Spleen (tissue), 11 donors: Measurements from ENCODE around the gene ARHGAP10. TPM values are rescaled to one million over a fixed set of nuclear protein-coding genes. Genes with fewer than 3 reads are reported as not detected.

Source experiments
- DNase-seq: peaks from one replicate; pipeline ENCODE4 v3.0.0-alpha.2; 2020
- H3K27ac ChIP-seq, 8 donors: fragments of 200-600 bp; sonication (generic) in 7 of 8; 1 replicate in 4 of 8; 2 replicates in 4 of 8; pipeline versions ENCODE4 v1.5.0 to v1.8.0; 2016 to 2021; ENCODE audit warnings: inconsistent platforms in 4 of 8, mild to moderate bottlenecking in 4 of 8, moderate library complexity in 1 of 8
- H3K27me3 ChIP-seq, 7 donors: fragments of 200-600 bp; sonication (generic) in 6 of 7; replicated peaks in 1 of 7; 1 replicate in 4 of 7; 2 replicates in 3 of 7; pipeline versions ENCODE4 v1.5.0 to v1.8.0; 2016 to 2021; ENCODE audit warnings: inconsistent platforms in 3 of 7, mild to moderate bottlenecking in 1 of 7
- H3K36me3 ChIP-seq, 6 donors: fragments of 200-600 bp; sonication (generic) in 5 of 6; 1 replicate in 4 of 6; 2 replicates in 2 of 6; pipeline versions ENCODE4 v1.5.0 to v1.8.0; 2016 to 2021; ENCODE audit warnings: inconsistent platforms in 2 of 6
- H3K4me1 ChIP-seq, 6 donors: fragments of 200-600 bp; sonication (generic) in 5 of 6; 1 replicate in 3 of 6; 2 replicates in 3 of 6; pipeline versions ENCODE4 v1.5.0 to v1.8.0; 2016 to 2021; ENCODE audit warnings: inconsistent platforms in 3 of 6
- H3K4me3 ChIP-seq, 8 donors: fragments of 200-600 bp; sonication (generic) in 7 of 8; 1 replicate in 4 of 8; 2 replicates in 4 of 8; pipeline versions ENCODE4 v1.5.0 to v1.8.0; 2016 to 2021; ENCODE audit warnings: inconsistent platforms in 4 of 8, mild to moderate bottlenecking in 4 of 8, moderate library complexity in 2 of 8
- H3K9me3 ChIP-seq, 8 donors: fragments of 200-600 bp; sonication (generic) in 7 of 8; 1 replicate in 4 of 8; 2 replicates in 4 of 8; pipeline versions ENCODE4 v1.5.0 to v1.8.0; 2016 to 2021; ENCODE audit warnings: inconsistent platforms in 4 of 8
- CTCF ChIP-seq, 11 experiments: fragments of 200-600 bp in 7 of 11; fragments of 450-650 bp in 4 of 11; sonication (generic) in 4 of 11; IDR thresholded peaks in 8 of 11; conservative IDR thresholded peaks in 3 of 11; 1 replicate in 7 of 11; 2 replicates in 4 of 11; pipeline versions ENCODE4 v1.4.0 to v1.8.0; 2016 to 2021; ENCODE audit warnings: antibody characterized with exemption in 11 of 11, inconsistent platforms in 4 of 11, mild to moderate bottlenecking in 1 of 11
- POLR2A ChIP-seq, 3 donors: fragments of 450-650 bp; IDR thresholded peaks; one replicate each; pipeline ENCODE4 v1.5.1; 2017; ENCODE audit warnings: antibody characterized with exemption in 3 of 3, mild to moderate bottlenecking in 1 of 3
- POLR2AphosphoS5 ChIP-seq, 3 donors: sonication (generic); formaldehyde crosslinking; IDR thresholded peaks; one replicate each; pipeline ENCODE4 v1.5.1; 2017; ENCODE audit warnings: antibody characterized with exemption in 3 of 3
- WGBS, 5 donors: extraction: QIAGEN DNeasy Blood & Tissue Kit in 3 of 5; methylation state at CpG; one replicate each; pipeline versions ENCODE4 v1.1.5 to v1.1.7; 2013 to 2018; 5-methylcytosine and 5-hydroxymethylcytosine counted together
- intact Hi-C: fragments of 100-400 bp; cut with DNase I; formaldehyde crosslinking; loops from one replicate; pipeline ENCODE4 v1.15.0; 2023; ENCODE audit warnings: low total_unique reads
- polyA plus RNA-seq, 3 donors: library from polyadenylated mRNA; stranded (reverse); fragments of 200-250 nt; gene quantifications; one replicate each; pipeline ENCODE4 v1.2.1, GENCODE V29; 2013
- total RNA-seq, 7 donors: library from RNA; depleted of rRNA in 3 of 7; stranded (reverse); fragments of >200 nt in 3 of 7; fragmentation: NEBNext Ultra II Directional in 4 of 7; extraction: Animal tissue kit (Norgen Biotek cat#: 25700) in 4 of 7; gene quantifications; one replicate each; pipeline versions ENCODE4 v1.1.0 to v1.2.1, GENCODE V29; 2016 to 2021
- donor health status: healthy with polysubstance abuse.
- donor health status: DM: no; HTN: no; CAD: no; lungs with moderate emphysema.
- donor health status: DM: no; HTN: no; CAD: no.
- donor health status: Bipolar disorder and iron deficiency.
- donor health status: healthy.
- donor health status: DM: no; HTN: no; CAD: no.
- donor health status: DM: yes; HTN: yes; CAD: no.

The ARHGAP10 gene
- total and polyA plus RNA-seq, 10 donors: 4.0 to 35.5 (median 13.3) TPM

- no peak for TF ChIP-seq POLR2A (IDR thresholded peaks at IDR 0.05)
- TF ChIP-seq CTCF (IDR thresholded peaks at IDR 0.05 in 8 of 11, conservative IDR thresholded peaks at IDR 0.05 in 3 of 11): no peak
- TF ChIP-seq POLR2AphosphoS5 (IDR thresholded peaks at IDR 0.05): no peak
- no peaks in the 10 kb centered on the region for H3K4me1 ChIP-seq
- WGBS, 5 donors: 93 to 95% (median 94%) methylated on average over 6 of the region's 6 CpGs
- no peaks in the 10 kb centered on the region for H3K36me3 ChIP-seq
- no peaks in the 10 kb centered on the region for H3K27me3 ChIP-seq
- no peak overlapping the region for H3K27ac ChIP-seq
- no peak overlapping the region for H3K4me3 ChIP-seq
- DNase-seq: no peak
- intact Hi-C loops: no loop called here
- H3K9me3 ChIP-seq: no peaks in the 10 kb centered on the region
Measured at GRCh38 chr4:147760176-147760575, 28.3 kb downstream of the ARHGAP10 start.

- no peak for DNase-seq
- Histone ChIP-seq H3K4me3 (no peak overlapping the region), H3K27ac (no peak overlapping the region), H3K9me3 (no peaks in the 10 kb centered on the region), H3K36me3 (no peaks in the 10 kb centered on the region), H3K27me3 (no peaks in the 10 kb centered on the region), H3K4me1 (no peaks in the 10 kb centered on the region)
- TF ChIP-seq CTCF (IDR thresholded peaks at IDR 0.05 in 8 of 11, conservative IDR thresholded peaks at IDR 0.05 in 3 of 11): no peak
- TF ChIP-seq POLR2A (IDR thresholded peaks at IDR 0.05): no peak
- no peak for TF ChIP-seq POLR2AphosphoS5 (IDR thresholded peaks at IDR 0.05)
- WGBS, 5 donors: 83 to 100% (median 88%) methylated on average over 1 of the region's 1 CpG
- intact Hi-C loops: no loop called here
Measured at GRCh38 chr4:147760695-147761094, 28.8 kb downstream of the ARHGAP10 start.

- H3K27me3 ChIP-seq: no peaks in the 10 kb centered on the region
- TF ChIP-seq CTCF (IDR thresholded peaks at IDR 0.05 in 8 of 11, conservative IDR thresholded peaks at IDR 0.05 in 3 of 11) (no peak), POLR2A (IDR thresholded peaks at IDR 0.05) (no peak)
- WGBS, 5 donors: 78 to 86% (median 83%) methylated on average over 7 of the region's 7 CpGs
- intact Hi-C loops: no loop called here
- H3K9me3 ChIP-seq: no peaks in the 10 kb centered on the region
- no peak for DNase-seq
- H3K4me1 ChIP-seq: no peaks in the 10 kb centered on the region
- no peak overlapping the region for H3K27ac ChIP-seq
- H3K36me3 ChIP-seq: no peaks in the 10 kb centered on the region
- H3K4me3 ChIP-seq: no peak overlapping the region
Measured at GRCh38 chr4:147761218-147761883, 29.5 kb downstream of the ARHGAP10 start.

GRCh38 chr4:147764337-147764736 is 32.4 kb downstream of the ARHGAP10 start:
- Histone ChIP-seq H3K9me3 (no peaks in the 10 kb centered on the region), H3K27me3 (no peaks in the 10 kb centered on the region), H3K36me3 (no peaks in the 10 kb centered on the region), H3K27ac (no peak overlapping the region), H3K4me3 (no peak overlapping the region), H3K4me1 (no peaks in the 10 kb centered on the region)
- 78 to 82% (median 81%) methylated on average over 7 of the region's 7 CpGs for WGBS, 5 donors
- intact Hi-C loops: no loop called here
- no peak for TF ChIP-seq POLR2A (IDR thresholded peaks at IDR 0.05)
- no peak for TF ChIP-seq CTCF (IDR thresholded peaks at IDR 0.05 in 8 of 11, conservative IDR thresholded peaks at IDR 0.05 in 3 of 11)
- TF ChIP-seq POLR2AphosphoS5 (IDR thresholded peaks at IDR 0.05): no peak
- DNase-seq: no peak
